Measurements from ENCODE around the gene PDZD7.

DNA sequence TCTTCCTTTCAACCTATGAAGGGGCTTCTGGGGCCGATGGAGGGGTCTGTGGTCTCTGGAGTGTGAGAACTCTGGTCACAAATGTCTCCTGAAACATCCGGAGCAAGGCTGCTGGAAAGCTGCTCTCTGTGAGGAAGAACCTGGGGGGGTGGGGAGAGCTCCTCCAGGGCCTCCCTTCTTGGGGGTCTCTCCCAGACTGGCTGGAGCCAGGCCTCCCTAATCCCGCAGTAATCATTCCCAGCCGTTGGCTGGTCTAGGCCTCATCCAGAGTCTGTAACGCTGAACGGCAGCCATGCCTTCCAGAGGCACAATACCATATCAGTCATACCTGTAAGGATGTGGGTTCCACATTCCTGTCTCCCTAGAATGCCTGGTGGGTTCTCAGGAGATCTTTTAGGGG, 35.7 kb downstream of the PDZD7 start:
- TF ChIP-seq ZFP30 (CRISPR knock-in tag; IDR thresholded peaks at IDR 0.05) (no peak), ISL1 (CRISPR knock-in tag; IDR thresholded peaks at IDR 0.05) (no peak), RARB (CRISPR knock-in tag; IDR thresholded peaks at IDR 0.05) (no peak), SNAI2 (CRISPR knock-in tag; IDR thresholded peaks at IDR 0.05) (no peak), PPARA (CRISPR knock-in tag; IDR thresholded peaks at IDR 0.05; ENCODE audit: borderline replicate concordance) (no peak), ESRRG (CRISPR knock-in tag; IDR thresholded peaks at IDR 0.05) (no peak), ZNF8 (CRISPR knock-in tag; IDR thresholded peaks at IDR 0.05) (no peak), CSDC2 (CRISPR knock-in tag; IDR thresholded peaks at IDR 0.05) (no peak), ARNTL (CRISPR knock-in tag; IDR thresholded peaks at IDR 0.05; ENCODE audit: borderline replicate concordance, low read depth) (no peak), ZFP3 (CRISPR knock-in tag; IDR thresholded peaks at IDR 0.05) (no peak), ZNF565 (CRISPR knock-in tag; conservative IDR thresholded peaks at IDR 0.05; ENCODE audit: low read depth) (no peak), ZNF70 (CRISPR knock-in tag; IDR thresholded peaks at IDR 0.05) (no peak)
- TF ChIP-seq, protein P1, sequence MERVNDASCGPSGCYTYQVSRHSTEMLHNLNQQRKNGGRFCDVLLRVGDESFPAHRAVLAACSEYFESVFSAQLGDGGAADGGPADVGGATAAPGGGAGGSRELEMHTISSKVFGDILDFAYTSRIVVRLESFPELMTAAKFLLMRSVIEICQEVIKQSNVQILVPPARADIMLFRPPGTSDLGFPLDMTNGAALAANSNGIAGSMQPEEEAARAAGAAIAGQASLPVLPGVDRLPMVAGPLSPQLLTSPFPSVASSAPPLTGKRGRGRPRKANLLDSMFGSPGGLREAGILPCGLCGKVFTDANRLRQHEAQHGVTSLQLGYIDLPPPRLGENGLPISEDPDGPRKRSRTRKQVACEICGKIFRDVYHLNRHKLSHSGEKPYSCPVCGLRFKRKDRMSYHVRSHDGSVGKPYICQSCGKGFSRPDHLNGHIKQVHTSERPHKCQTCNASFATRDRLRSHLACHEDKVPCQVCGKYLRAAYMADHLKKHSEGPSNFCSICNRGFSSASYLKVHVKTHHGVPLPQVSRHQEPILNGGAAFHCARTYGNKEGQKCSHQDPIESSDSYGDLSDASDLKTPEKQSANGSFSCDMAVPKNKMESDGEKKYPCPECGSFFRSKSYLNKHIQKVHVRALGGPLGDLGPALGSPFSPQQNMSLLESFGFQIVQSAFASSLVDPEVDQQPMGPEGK (CRISPR knock-in tag; IDR thresholded peaks at IDR 0.05; ENCODE audit: borderline replicate concordance) = no peak

All from SK-N-SH treated with all-trans-retinoic acid at 6 μM for 48 hours (cell line).